HepG2 (cell line): Measurements from ENCODE around the gene GPS1. TPM values are rescaled to one million over a fixed set of nuclear protein-coding genes. Genes with fewer than 3 reads are reported as not detected.
A peak's percentile ranks its signal among the peaks of the same experiment; 100 is the strongest.

Experiments used
- ARNTL ChIP-seq: sonication (generic); formaldehyde crosslinking; IDR thresholded peaks from 2 replicates; pipeline ENCODE4 v1.4.0; 2020; ENCODE audit warnings: mild to moderate bottlenecking, missing genetic modification reagents
- FOXP1 ChIP-seq, 2 experiments: fragments of 450-650 bp in 1 of 2; IDR thresholded peaks; 2 replicates each; pipeline ENCODE4 v1.6.1; 2017 to 2018; ENCODE audit warnings: antibody characterized with exemption in 1 of 2
- HES4 ChIP-seq: sonication (generic); formaldehyde crosslinking; IDR thresholded peaks from 2 replicates; pipeline ENCODE4 v1.9.0; 2021; ENCODE audit warnings: mild to moderate bottlenecking, missing genetic modification reagents, borderline replicate concordance
- JARID2 ChIP-seq: sonication (generic); formaldehyde crosslinking; IDR thresholded peaks from 2 replicates; pipeline ENCODE4 v1.8.1; 2023; ENCODE audit warnings: missing genetic modification reagents, inconsistent platforms; ENCODE audit not compliant: insufficient replicate concordance
- POLR2A ChIP-seq, 2 experiments: IDR thresholded peaks; 2 replicates each; pipeline ENCODE4 v1.6.1; 2011; ENCODE audit warnings: low read depth in 2 of 2, low read length in 2 of 2, mild to moderate bottlenecking in 1 of 2, moderate library complexity in 1 of 2; ENCODE audit not compliant: insufficient read depth in 1 of 2
- SALL1 ChIP-seq: sonication (generic); formaldehyde crosslinking; IDR thresholded peaks from 2 replicates; pipeline ENCODE4 v1.8.0; 2022; ENCODE audit warnings: mild to moderate bottlenecking, missing genetic modification reagents
- SMC3 ChIP-seq: IDR thresholded peaks from 2 replicates; pipeline ENCODE4 v1.6.1; 2011; ENCODE audit warnings: low read length, improper control_type of control experiment
- SMYD3 ChIP-seq: sonication (generic); formaldehyde crosslinking; IDR thresholded peaks from 2 replicates; pipeline ENCODE4 v1.8.1; 2023; ENCODE audit warnings: mild to moderate bottlenecking, missing genetic modification reagents
- XBP1 ChIP-seq: sonication (generic); formaldehyde crosslinking; IDR thresholded peaks from 2 replicates; pipeline ENCODE4 v1.5.0; 2020; ENCODE audit warnings: missing genetic modification reagents
- YY1 ChIP-seq: IDR thresholded peaks from 2 replicates; pipeline ENCODE4 v1.6.1; 2011; ENCODE audit warnings: low read length, low read depth, moderate library complexity, mild to moderate bottlenecking; ENCODE audit not compliant: insufficient read depth, insufficient replicate concordance
- ZBTB7B ChIP-seq: sonication (generic); formaldehyde crosslinking; IDR thresholded peaks from 2 replicates; pipeline ENCODE4 v1.4.0; 2020; ENCODE audit warnings: missing genetic modification reagents
- ZNF101 ChIP-seq: sonication (generic); formaldehyde crosslinking; IDR thresholded peaks from 2 replicates; pipeline ENCODE4 v1.4.0; 2020; ENCODE audit warnings: mild to moderate bottlenecking, low read depth, missing genetic modification reagents, borderline replicate concordance
- ZNF136 ChIP-seq: sonication (generic); formaldehyde crosslinking; IDR thresholded peaks from 2 replicates; pipeline ENCODE4 v1.8.1; 2022; ENCODE audit warnings: low read depth, mild to moderate bottlenecking, moderate library complexity, missing genetic modification reagents
- ZNF232 ChIP-seq: sonication (generic); formaldehyde crosslinking; IDR thresholded peaks from 2 replicates; pipeline ENCODE4 v1.4.0; 2020; ENCODE audit warnings: missing genetic modification reagents, borderline replicate concordance
- ZNF263 ChIP-seq: sonication (generic); formaldehyde crosslinking; IDR thresholded peaks from 2 replicates; pipeline ENCODE4 v1.4.0; 2020; ENCODE audit warnings: missing genetic modification reagents
- ZNF674 ChIP-seq: sonication (generic); formaldehyde crosslinking; IDR thresholded peaks from 2 replicates; pipeline ENCODE4 v1.5.0; 2020; ENCODE audit warnings: low read depth, mild to moderate bottlenecking, missing genetic modification reagents
- ZNF746 ChIP-seq: sonication (generic); formaldehyde crosslinking; IDR thresholded peaks from 2 replicates; pipeline ENCODE4 v1.8.0; 2022; ENCODE audit warnings: mild to moderate bottlenecking, missing genetic modification reagents
- polyA plus RNA-seq, 8 experiments: library from polyadenylated mRNA; depleted of rRNA in 3 of 8; stranded (reverse) in 7 of 8; unstranded in 1 of 8; fragments of >200 nt; fragmentation: Illumina TruSeq in 4 of 8; extraction: Trizol in 4 of 8; gene quantifications; 2 replicates each; pipeline versions ENCODE4 v1.2.1 to v1.2.3, GENCODE V29; 2011 to 2016; ENCODE audit warnings: low read depth in 4 of 8, missing spikeins in 1 of 8, mixed read lengths in 1 of 8; ENCODE audit not compliant: insufficient read depth in 1 of 8
- total RNA-seq, 5 experiments: library from RNA; depleted of rRNA; stranded (reverse); fragments of >200 nt; fragmentation: Illumina TruSeq; extraction: Trizol; gene quantifications; 2 replicates each; pipeline ENCODE4 v1.2.3, GENCODE V29; 2016; ENCODE audit warnings: low read depth in 1 of 5
- TF ChIP-seq, protein P1 (sequence below): sonication (generic); formaldehyde crosslinking; IDR thresholded peaks from 2 replicates; pipeline ENCODE4 v1.5.1; 2020; ENCODE audit warnings: mild to moderate bottlenecking, missing genetic modification reagents, borderline replicate concordance
- TF ChIP-seq, protein P2 (sequence below): sonication (generic); formaldehyde crosslinking; IDR thresholded peaks from 2 replicates; pipeline ENCODE4 v1.8.0; 2022; ENCODE audit warnings: mild to moderate bottlenecking, missing genetic modification reagents
- TF ChIP-seq, protein P3 (sequence below): sonication (generic); formaldehyde crosslinking; conservative IDR thresholded peaks from 2 replicates; pipeline ENCODE4 v1.4.0; 2020; ENCODE audit warnings: missing genetic modification reagents
- TF ChIP-seq, protein P4 (sequence below): sonication (generic); formaldehyde crosslinking; IDR thresholded peaks from 2 replicates; pipeline ENCODE4 v1.5.0; 2020; ENCODE audit warnings: missing genetic modification reagents
- TF ChIP-seq, protein P5 (sequence below): sonication (generic); formaldehyde crosslinking; IDR thresholded peaks from 2 replicates; pipeline ENCODE4 v1.4.0; 2020; ENCODE audit warnings: missing genetic modification reagents, low read depth, mild to moderate bottlenecking, borderline replicate concordance

GPS1 gene
- total and polyA plus RNA-seq, 2 of the 13 experiments (the other 11 are each of a cell fraction or from before 2014, with no cell fraction given): 124 to 128 TPM

DNA sequence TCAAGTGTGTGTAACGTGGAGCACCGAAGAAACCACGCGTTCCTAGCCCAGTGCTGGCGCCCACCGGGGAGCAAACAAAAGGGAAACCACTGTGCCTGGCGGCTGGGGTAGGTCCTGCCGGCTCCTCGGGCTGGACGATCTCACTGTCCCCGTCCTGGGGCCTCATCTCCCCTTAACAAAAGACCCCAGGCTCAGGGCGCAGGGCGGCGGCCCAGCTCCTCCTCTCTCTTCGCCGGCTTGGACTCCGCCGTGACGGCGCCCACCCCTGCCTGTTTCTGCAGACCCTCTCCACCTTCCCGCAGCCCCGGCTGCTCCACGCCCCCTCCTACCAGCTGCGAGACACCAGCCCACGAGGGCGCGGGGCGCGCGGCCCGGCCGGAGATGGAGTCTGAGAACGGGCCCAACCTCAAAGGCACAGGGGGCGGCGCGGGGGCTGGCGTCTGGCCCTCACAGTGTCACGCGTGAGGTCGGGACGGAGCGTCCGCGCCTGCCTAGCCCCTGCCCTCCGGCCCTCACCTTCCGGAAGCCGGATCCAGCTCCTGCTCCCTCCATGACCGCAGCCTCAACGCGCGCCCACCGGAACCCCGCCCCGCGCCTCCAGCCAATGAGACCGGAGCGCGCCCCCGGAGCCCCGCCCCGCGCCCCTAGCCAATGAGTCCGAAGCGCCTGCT is 29.3 kb upstream of the GPS1 start, which contains the start of gene CENPX (continued):
- TF ChIP-seq, protein P1, sequence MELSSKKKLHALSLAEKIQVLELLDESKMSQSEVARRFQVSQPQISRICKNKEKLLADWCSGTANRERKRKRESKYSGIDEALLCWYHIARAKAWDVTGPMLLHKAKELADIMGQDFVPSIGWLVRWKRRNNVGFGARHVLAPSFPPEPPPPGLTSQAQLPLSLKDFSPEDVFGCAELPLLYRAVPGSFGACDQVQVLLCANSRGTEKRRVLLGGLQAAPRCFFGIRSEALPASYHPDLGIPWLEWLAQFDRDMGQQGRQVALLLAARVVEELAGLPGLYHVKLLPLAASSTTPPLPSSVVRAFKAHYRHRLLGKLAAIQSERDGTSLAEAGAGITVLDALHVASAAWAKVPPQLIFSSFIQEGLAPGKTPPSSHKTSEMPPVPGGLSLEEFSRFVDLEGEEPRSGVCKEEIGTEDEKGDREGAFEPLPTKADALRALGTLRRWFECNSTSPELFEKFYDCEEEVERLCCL (CRISPR knock-in tag): no peak
- TF ChIP-seq SMYD3 (CRISPR knock-in tag) (no peak), YY1 (peak; percentile 76), ZNF263 (CRISPR knock-in tag) (peak; percentile 50; the same call in 1 of the 2 replicates), HES4 (CRISPR knock-in tag) (peak; percentile 52), POLR2A (IDR thresholded peaks at IDR 0.05; ENCODE audit: insufficient read depth in 1 of 2, low read depth in 2 of 2, low read length in 2 of 2) (peak in 1 of 2 experiments; percentile 77; a peak in 2 of 4 replicates), ZNF101 (CRISPR knock-in tag) (peak; percentile 68; the same call in 1 of the 2 replicates), ZBTB7B (CRISPR knock-in tag) (0 out of 2 replicates have a peak, but pooled peaks have one; percentile 17), ZNF232 (CRISPR knock-in tag) (0 out of 2 replicates have a peak, but pooled peaks have one; percentile 61), FOXP1 (IDR thresholded peaks at IDR 0.05) (no peak), FOXP1 (CRISPR knock-in tag; IDR thresholded peaks at IDR 0.05) (no peak), ARNTL (0 out of 2 replicates have a peak, but pooled peaks have one; percentile 30), JARID2 (CRISPR knock-in tag) (no peak), SMC3 (no peak), ZNF136 (CRISPR knock-in tag) (no peak), SALL1 (CRISPR knock-in tag) (peak; percentile 74; the same call in 1 of the 2 replicates), ZNF674 (no peak), ZNF746 (CRISPR knock-in tag) (peak; percentile 43; the same call in 1 of the 2 replicates), XBP1 (no peak)
- TF ChIP-seq, protein P2, sequence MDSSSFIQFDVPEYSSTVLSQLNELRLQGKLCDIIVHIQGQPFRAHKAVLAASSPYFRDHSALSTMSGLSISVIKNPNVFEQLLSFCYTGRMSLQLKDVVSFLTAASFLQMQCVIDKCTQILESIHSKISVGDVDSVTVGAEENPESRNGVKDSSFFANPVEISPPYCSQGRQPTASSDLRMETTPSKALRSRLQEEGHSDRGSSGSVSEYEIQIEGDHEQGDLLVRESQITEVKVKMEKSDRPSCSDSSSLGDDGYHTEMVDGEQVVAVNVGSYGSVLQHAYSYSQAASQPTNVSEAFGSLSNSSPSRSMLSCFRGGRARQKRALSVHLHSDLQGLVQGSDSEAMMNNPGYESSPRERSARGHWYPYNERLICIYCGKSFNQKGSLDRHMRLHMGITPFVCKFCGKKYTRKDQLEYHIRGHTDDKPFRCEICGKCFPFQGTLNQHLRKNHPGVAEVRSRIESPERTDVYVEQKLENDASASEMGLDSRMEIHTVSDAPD: no peak; the same call in 1 of the 2 replicates
- TF ChIP-seq, protein P3, sequence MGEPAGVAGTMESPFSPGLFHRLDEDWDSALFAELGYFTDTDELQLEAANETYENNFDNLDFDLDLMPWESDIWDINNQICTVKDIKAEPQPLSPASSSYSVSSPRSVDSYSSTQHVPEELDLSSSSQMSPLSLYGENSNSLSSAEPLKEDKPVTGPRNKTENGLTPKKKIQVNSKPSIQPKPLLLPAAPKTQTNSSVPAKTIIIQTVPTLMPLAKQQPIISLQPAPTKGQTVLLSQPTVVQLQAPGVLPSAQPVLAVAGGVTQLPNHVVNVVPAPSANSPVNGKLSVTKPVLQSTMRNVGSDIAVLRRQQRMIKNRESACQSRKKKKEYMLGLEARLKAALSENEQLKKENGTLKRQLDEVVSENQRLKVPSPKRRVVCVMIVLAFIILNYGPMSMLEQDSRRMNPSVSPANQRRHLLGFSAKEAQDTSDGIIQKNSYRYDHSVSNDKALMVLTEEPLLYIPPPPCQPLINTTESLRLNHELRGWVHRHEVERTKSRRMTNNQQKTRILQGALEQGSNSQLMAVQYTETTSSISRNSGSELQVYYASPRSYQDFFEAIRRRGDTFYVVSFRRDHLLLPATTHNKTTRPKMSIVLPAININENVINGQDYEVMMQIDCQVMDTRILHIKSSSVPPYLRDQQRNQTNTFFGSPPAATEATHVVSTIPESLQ: no peak; the same call in 1 of the 2 replicates
- TF ChIP-seq, protein P4, sequence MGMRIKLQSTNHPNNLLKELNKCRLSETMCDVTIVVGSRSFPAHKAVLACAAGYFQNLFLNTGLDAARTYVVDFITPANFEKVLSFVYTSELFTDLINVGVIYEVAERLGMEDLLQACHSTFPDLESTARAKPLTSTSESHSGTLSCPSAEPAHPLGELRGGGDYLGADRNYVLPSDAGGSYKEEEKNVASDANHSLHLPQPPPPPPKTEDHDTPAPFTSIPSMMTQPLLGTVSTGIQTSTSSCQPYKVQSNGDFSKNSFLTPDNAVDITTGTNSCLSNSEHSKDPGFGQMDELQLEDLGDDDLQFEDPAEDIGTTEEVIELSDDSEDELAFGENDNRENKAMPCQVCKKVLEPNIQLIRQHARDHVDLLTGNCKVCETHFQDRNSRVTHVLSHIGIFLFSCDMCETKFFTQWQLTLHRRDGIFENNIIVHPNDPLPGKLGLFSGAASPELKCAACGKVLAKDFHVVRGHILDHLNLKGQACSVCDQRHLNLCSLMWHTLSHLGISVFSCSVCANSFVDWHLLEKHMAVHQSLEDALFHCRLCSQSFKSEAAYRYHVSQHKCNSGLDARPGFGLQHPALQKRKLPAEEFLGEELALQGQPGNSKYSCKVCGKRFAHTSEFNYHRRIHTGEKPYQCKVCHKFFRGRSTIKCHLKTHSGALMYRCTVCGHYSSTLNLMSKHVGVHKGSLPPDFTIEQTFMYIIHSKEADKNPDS (CRISPR knock-in tag): 0 out of 2 replicates have a peak, but pooled peaks have one; percentile 26
- TF ChIP-seq, protein P5, sequence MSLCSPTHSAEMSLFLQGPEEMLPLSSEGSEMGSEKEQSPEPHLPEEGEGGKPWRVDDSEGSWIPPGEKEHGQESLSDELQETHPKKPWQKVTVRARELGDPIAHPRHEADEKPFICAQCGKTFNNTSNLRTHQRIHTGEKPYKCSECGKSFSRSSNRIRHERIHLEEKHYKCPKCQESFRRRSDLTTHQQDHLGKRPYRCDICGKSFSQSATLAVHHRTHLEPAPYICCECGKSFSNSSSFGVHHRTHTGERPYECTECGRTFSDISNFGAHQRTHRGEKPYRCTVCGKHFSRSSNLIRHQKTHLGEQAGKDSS (CRISPR knock-in tag): peak; percentile 21; the same call in 1 of the 2 replicates
